Testis (tissue), 2 donors: Measurements from ENCODE around the gene ADAM8.

Experiments
- CTCF ChIP-seq, 3 experiments: fragments of 450-650 bp in 2 of 3; fragments of 200-600 bp in 1 of 3; sonication (generic) in 1 of 3; IDR thresholded peaks; one replicate each; pipeline ENCODE4 v1.5.1; 2016 to 2019; ENCODE audit warnings: antibody characterized with exemption in 3 of 3, mild to moderate bottlenecking in 2 of 3, moderate library complexity in 1 of 3
- POLR2A ChIP-seq: fragments of 450-650 bp; IDR thresholded peaks from one replicate; pipeline ENCODE4 v1.6.1; 2017; ENCODE audit warnings: antibody characterized with exemption, mild to moderate bottlenecking, moderate library complexity

- no peak for TF ChIP-seq CTCF (IDR thresholded peaks at IDR 0.05)
- no peak for TF ChIP-seq POLR2A
Measured at GRCh38 chr10:133310789-133311188, 34.1 kb upstream of the ADAM8 start.
